Measurements from ENCODE around the gene NDUFB10.

DNA sequence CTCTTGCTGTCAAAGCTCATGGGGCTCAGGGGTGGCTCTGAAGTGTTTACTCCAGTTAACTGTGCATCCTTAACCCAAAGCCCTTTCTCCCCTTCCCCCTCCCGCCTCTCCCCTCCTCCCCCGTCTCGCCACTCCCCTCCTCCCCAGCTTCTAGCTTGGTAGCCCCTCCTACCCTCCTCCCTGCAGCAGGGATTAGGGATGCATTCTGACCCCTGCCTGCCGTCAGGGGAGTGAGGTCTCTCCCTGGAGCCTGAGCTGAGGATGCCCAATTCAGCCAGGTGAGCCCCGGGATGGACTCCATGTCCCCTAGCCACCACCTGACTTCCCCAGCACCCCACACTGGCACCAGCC is 42.7 kb upstream of the NDUFB10 start:
- TF ChIP-seq, protein P1, sequence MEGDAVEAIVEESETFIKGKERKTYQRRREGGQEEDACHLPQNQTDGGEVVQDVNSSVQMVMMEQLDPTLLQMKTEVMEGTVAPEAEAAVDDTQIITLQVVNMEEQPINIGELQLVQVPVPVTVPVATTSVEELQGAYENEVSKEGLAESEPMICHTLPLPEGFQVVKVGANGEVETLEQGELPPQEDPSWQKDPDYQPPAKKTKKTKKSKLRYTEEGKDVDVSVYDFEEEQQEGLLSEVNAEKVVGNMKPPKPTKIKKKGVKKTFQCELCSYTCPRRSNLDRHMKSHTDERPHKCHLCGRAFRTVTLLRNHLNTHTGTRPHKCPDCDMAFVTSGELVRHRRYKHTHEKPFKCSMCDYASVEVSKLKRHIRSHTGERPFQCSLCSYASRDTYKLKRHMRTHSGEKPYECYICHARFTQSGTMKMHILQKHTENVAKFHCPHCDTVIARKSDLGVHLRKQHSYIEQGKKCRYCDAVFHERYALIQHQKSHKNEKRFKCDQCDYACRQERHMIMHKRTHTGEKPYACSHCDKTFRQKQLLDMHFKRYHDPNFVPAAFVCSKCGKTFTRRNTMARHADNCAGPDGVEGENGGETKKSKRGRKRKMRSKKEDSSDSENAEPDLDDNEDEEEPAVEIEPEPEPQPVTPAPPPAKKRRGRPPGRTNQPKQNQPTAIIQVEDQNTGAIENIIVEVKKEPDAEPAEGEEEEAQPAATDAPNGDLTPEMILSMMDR (IDR thresholded peaks at IDR 0.05), result no peak
- TF ChIP-seq POLR2A (IDR thresholded peaks at IDR 0.05), result no peak
